Stimulated activated CD4-positive, alpha-beta T cell treated with anti-CD3 and anti-CD28 coated beads, Interleukin-4, amount 100 ng/mL, for 24 hours (primary cell): ENCODE results near the gene UGCG.
"Not testable (repeated sequence)": the region's sequence is repeated elsewhere in the genome, so short reads cannot be mapped to it uniquely, and the experiment has no call there.

Experiments used
- DNase-seq: peaks from one replicate; pipeline ENCODE4 v3.0.0-alpha.2; 2020

UGCG gene

GRCh38 chr9:111922324-111923013, 25.9 kb downstream of the UGCG start:
- no peak for DNase-seq

- no peak for DNase-seq
These were observed 27.7 kb downstream of the UGCG start for GRCh38 chr9:111924281-111924680.

GRCh38 chr9:111925017-111925770, 28.6 kb downstream of the UGCG start:
- DNase-seq: no peak

GRCh38 chr9:111925784-111926183, 29.2 kb downstream of the UGCG start:
- DNase-seq: no peak

- DNase-seq: peak; percentile 52
These were observed 29.8 kb downstream of the UGCG start for GRCh38 chr9:111926421-111926875.

- no peak for DNase-seq
These were observed 31.7 kb downstream of the UGCG start for GRCh38 chr9:111928359-111928720.

- DNase-seq: no peak
These were observed 38.1 kb downstream of the UGCG start for GRCh38 chr9:111934747-111935146.

GRCh38 chr9:111936391-111936790, 39.8 kb downstream of the UGCG start:
- DNase-seq: no peak

GRCh38 chr9:111937301-111937700, 40.7 kb downstream of the UGCG start:
- DNase-seq: no peak

GRCh38 chr9:111937781-111938426, 41.3 kb downstream of the UGCG start:
- DNase-seq: peak; percentile 66

GRCh38 chr9:111938427-111938800, 41.8 kb downstream of the UGCG start:
- DNase-seq: no peak

GRCh38 chr9:111939322-111939721, 42.7 kb downstream of the UGCG start:
- no peak for DNase-seq

GRCh38 chr9:111940697-111941096, 44.1 kb downstream of the UGCG start:
- DNase-seq: no peak

GRCh38 chr9:111943200-111943599, 46.6 kb downstream of the UGCG start:
- DNase-seq: no peak

- DNase-seq: no peak
These were observed 47.1 kb downstream of the UGCG start for GRCh38 chr9:111943746-111944145.

GRCh38 chr9:111944241-111944866, 47.7 kb downstream of the UGCG start:
- DNase-seq: no peak

- DNase-seq: peak; percentile 46
These were observed 48.6 kb downstream of the UGCG start for GRCh38 chr9:111945216-111945615.

- not testable (repeated sequence) for DNase-seq
These were observed 51.5 kb downstream of the UGCG start for GRCh38 chr9:111948109-111948508.

GRCh38 chr9:111948951-111949350, 52.3 kb downstream of the UGCG start:
- no peak for DNase-seq

- DNase-seq: no peak
These were observed 53.3 kb downstream of the UGCG start for GRCh38 chr9:111949919-111950318.

- no peak for DNase-seq
These were observed 55.9 kb downstream of the UGCG start for GRCh38 chr9:111952559-111952958.

- no peak for DNase-seq
These were observed 56.8 kb downstream of the UGCG start for GRCh38 chr9:111953444-111953843.

GRCh38 chr9:111955048-111955447, 58.4 kb downstream of the UGCG start:
- no peak for DNase-seq
